DMS114 treated with DMSO at 0.1 percent for 48 hours (cell line): ENCODE results near the gene DHRS11.

ENCODE experiments used
- DNase-seq: peaks from one replicate; lab custom pipeline; 2025; ENCODE audit not compliant: unreplicated experiment; lab: John Stamatoyannopoulos, UW

Gene DHRS11

DNA sequence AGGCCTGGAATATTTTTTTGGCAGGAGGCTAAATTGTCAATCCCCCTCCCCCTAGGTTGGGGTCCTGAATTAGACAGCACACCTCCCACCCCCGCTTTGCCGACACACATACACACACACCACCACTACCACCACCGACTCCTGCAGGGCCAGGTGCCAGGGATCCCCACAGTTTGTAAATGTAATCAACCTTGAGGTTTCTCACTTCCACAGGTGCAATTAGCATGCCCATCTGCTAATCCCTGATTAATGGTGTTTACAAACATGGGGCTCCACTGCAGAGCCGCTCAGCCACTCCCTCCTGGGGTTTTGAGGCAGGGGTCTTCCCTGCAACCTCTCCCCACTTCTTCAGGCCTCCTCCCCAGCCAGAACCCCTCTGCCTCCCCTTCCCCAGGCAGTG lies 21.5 kb downstream of the DHRS11 start:
- DNase-seq: no peak

DNA sequence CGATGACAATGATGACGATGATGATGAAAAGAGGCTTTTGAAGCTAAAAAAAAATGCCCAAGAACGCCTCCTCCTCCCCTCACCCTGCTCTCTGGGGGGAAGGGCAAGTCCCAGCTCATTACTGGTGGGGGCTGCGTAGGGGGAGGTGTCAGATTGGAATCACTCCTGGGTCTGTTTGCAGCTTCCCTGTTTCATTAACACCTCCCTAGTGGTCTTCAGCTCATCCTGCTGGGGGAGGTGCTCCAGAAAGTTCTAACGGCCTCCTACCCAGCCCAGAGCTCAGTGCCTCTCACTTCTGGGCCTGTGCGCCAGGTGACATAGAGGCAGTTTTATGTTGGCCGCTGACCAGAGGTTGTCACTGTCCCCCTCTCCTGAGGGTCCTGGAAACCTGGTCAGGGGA lies 22.4 kb downstream of the DHRS11 start:
- DNase-seq: no peak

DNA sequence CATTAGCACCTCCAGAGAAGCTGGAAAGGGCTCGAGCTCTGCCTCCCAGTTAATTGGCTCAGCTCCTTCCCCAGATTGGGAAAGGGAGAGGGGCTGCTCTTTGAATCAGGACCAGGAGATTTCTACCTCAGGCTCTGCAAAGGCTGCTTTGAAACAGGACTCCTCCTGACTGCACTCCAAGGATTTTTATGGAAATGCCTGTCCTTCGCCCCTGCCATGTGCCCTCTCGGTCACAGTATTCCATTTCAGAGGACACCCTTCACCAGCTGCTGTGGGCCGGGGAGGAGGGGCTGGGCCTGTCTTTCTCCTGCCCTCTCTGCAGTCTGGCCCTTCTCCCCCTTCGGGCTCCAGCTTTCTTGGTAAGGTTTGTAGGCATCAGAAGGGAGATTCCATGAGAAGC lies 23.3 kb downstream of the DHRS11 start:
- DNase-seq: no peak

DNA sequence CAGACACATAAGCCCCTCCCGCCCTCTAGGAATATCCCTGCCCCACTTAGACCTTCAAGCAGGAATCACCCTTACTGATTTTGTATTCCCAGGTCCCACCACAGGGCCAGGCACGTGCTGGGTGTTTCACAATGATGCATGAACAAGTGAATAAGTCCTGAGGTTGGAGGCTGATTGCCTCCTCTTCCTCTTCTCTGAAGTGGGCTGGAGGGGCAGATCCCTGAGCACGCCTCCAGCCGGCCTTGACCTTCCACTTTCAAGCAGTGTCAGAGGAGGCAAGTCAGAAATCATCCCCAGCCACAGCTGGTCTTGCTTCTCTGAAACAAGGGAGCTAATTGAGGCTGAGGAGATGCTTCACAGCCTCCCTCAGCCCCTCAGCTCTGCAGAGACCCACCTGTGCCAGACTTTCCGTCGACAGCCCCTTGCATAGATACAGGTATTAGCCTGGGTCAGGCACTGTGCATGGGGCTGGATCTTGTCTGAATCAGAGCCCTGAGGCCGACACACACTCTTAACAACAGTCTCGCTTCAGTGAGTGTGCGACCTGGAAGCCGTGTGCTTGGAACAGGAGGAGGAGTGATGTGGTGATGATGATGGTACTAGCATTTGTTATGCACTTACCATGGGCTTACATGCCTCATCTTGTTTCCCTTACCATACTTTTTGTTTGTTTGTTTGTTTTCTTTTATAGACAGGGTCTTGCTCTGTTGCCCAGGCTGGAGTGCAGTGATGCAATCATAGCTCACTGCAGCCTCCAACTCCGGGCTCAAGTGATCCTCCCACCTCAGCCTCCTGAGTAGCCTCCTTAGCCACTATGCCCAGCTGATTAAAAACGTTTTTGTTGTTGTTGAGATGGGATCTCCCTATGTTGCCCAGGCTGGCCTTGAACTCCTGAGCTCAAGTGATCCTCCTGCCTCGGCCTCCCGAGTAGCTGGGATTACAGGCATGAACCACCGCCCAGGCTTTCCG lies 24.7 kb downstream of the DHRS11 start:
- no peak for DNase-seq

DNA sequence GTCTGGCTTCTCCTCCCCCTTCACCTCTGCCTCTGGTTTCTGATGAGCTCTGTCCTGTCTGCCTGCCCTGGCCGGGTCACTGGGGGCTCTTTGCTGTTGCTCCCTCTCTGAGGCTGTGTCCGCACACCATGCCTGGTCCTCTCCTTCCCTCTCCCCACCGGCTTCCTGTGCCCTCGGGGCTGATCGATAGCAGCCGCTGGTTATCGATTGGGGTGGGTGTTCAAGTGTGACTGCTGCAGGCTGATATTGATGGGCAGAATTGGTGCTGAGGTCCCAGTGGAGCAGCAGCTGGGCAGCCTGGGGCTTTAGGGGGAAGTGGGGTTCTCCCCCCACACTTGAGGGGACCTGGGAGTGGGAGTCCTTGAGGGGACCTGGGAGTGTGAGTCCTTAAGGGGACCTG lies 26.1 kb downstream of the DHRS11 start:
- no peak for DNase-seq

DNA sequence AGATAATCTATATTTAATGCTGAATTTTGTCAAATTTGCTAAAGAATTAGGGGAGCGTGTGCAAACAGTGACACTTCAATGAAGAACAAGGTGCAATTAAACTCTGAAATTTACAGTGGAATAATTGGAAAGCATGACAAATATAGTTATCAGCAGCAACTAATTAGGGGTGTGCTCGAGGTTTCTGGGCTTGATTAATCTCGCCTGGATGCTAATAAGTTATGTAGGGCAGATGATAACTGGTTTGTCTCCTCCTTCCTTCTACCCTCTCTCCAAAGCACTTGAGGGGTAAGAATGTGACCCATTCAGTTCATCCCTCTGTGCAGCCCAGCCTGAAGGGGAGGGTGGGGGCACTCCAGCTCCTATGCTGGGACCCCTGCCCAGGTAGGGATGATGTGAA lies 31.6 kb downstream of the DHRS11 start:
- no peak for DNase-seq

DNA sequence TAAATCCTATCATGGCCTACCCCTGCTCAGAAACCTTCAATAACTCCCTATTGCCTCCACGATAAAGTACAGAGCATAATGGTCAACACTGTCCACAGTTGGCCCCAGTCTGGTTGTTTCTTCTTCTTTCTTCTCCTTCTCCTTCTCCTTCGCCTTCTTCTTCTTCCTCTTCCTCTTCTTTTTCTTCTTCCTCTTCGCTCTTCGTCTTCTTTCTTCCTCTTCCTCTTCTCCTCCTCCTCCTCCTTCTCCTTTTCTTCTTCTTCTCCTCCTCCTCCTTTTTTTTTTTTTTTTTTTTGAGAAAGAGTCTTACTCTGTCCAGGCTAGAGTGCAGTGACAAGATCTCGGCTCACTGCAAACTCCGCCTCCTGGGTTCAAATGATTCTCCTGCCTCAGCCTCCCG lies 33.5 kb downstream of the DHRS11 start:
- no peak for DNase-seq

DNA sequence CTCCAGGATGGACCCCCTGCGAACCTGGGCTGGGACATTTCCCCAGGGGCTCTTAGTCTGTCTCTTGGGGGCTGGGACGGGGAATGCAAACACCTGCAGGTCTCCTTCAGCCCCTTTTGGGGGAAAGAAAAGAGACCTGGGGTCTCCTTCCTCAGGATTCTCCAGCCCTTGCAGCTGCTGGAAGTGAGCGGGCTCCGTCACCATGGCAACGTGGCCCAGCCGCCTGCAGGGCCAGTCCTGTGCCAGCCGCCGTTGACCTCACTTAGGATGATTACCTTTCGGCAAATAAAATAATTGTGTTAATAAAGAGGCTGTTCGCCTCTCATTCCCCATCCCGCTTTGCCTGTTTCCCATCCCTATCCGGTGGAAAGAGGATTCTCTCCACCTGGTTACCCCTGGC lies 35.4 kb downstream of the DHRS11 start:
- DNase-seq: no peak

DNA sequence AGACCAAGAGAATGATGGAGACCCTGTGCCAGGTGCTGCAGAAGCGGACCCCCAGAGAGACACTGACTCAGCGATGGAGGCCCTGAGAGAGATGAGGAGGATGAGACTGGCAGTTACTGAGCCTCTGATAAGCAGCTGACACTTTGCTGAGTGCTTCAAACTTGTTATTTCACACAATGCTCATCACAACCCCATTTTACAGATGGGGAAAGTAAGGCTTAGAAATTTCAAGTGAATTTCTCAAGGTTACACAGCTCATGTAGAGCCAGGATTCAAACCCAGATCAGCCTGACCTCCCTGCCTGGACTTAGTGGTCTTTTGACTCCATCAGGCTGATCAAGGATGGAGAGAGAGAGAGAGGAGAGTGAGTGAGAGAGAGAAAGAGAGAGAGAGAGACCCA lies 36.9 kb downstream of the DHRS11 start:
- no peak for DNase-seq

DNA sequence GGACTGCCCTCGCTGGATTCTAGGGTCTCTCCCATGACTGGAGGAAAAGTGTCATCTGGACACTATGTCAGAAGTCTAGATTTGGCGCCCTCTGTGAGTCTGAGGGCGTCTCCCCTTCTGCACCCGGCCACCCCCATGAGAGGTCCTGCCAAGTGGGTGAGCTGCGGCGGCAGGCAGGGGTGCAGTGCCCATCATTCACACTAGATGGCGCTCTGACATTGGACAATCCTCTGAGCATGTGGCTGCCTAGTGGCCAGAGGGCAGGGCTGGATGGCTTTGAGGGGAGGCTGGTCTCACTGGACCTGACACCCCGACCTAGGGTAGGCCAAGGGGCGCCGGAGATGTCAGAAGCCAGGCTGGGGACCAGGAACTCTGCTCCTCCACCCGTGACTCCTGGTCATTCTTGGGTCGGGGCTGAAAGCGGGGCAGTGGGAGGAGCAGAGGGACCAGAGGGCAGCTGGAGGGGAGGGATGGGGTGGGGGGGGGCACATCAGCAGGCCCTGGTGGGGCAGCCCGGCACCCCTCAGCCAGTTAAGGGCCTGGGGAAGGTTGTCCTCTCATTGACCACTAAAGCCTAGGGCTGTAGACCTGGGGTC lies 37.7 kb downstream of the DHRS11 start:
- DNase-seq: peak; percentile 47

DNA sequence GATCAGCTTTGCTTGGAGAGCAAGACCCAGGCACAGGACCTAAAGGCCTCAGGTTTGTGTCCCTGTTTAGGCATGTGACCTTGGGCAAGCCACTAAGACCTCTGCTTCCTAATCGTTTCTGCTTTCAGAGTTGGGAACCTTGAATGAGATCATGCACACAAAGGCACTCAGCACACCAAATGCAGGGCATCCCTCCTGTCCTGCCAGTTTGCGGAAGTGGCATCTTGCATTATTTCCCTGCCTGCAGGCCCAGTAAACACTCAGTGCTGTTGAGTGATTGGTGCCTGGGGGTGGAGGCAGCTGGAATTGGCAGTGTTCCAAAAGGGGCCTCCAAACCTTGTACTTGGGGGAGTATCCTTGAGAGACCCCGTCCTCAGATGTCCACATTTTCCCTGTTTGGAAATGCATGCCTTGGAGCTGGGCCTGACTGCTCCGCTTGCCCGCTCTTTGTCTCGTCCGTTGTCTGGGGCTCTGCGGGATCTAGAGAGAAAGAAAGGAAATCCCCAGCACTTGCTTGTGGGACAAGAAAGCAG lies 38.4 kb downstream of the DHRS11 start:
- no peak for DNase-seq

DNA sequence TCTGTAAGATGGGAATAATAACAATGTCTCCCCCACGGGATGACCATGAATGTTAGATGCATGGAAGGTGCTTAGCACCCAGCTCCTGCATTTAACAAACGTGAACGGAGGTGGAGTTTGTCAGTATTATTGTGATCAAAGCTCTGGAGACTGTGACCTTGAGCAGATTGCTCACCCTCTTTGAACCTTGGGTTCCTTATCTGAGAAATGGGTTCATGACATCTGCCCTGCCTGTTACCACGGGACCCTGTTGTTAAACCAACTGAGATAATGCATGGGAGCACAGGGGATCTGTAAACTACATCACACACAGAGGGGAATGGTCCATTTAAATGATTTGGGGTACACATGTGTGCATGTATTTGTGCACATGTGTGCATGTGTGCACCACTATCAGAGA lies 39.3 kb downstream of the DHRS11 start:
- DNase-seq: no peak

DNA sequence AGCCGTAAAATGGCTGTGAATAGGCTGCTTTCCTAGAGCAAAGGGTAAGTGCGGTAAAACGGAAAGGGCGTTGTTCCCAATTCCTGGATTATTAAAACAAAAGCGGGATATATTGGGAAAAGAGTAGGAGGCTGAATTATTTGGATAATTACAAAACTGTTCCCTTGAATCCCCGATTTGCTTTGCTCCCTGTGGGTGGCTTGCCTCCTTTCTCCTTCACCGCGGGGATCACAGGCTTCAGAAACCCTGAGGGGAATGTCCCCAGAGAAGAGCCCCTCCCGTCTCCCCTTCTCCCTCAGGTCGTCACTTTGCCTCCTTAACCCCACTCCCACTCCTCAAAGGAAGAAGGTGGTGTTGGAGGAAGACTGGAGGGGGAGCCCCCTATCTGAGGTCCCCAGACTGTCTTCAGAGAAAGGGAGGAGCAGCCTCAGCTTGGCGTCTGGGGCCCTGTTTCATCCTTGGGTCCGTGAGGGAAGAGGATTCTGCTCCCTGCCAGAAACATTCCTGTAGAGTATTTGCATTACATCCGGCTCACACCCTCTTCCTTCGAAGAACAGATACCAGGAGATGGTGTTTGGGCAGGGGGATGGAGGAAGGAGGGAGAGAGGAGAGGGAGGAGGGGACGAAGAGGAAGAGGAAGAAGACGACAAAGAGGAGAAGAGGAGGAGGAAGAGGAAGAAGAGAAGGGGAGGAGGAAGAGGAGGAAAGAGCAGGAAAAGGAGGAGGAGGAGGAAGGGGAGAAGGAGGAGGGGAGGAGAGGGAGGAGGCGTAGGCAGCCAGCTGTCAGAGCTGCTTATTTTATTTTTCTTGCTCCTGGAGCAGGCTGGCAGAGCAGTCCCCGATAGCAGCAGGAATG lies 41.5 kb downstream of the DHRS11 start:
- DNase-seq: no peak

DNA sequence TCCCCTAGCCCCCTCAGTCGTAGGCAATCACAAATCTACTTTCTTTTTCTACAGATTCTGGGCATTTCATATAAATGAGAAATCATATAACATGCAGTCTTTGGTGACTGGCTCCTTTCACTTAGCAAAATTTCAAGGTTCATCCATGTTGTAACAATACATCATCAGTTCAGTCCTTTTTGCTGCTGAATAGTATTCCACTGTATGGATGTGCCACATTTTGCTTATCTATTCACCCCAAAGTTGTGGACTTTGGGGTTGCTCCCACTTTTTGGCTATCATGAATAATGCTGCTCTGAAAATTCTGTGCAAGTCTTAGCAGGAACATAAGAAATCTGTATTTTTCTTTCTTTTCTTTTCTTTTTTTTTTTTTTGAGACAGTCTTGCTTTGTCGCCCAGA lies 48.7 kb downstream of the DHRS11 start:
- no peak for DNase-seq

DNA sequence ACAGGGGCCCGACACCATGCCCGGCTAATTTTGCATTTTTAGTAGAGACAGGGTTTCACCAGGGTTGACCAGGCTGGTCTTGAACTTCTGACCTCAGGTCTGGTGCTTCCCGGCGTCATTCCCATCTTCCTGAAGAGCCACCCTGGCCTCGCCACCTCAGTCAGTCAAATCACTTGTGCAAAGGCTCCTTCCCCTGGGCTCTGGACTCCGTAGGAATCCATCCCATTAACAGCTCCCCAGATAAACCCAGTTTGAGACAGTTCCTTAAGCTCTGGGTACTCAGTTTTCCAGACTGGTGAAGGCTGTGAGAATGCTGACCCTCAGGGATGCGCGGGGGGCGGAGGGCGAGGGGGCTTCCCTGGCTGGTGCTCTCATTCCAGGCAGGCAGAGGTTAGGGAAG lies 49.2 kb downstream of the DHRS11 start:
- DNase-seq: no peak

DNA sequence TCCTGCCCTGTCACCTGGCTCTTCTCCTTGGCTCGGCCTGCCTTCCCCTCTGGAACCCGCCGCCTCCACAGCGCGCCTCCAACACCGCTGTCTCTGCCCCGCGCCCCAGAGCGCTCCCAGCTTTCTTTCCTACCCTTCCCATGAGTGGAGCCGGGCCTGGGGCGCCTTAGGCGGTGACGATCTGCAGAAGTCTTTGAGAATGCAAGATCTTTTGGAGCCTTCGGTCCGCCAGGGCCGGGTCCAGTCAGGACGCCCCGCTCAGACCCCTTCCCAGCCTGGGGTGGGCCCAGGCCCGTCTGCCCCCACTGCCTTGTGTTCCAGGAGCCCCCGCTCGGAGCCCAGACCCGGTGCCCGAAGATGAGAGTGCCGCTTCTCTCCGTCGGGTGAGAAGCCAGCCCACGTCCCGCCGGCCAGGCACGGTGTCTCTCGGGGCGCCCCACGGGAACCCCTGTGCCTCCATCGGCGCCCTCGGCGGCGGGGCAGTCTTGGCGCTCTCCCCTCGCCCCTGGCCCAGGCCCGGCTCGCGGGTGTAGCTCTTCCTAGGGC lies 49.7 kb downstream of the DHRS11 start:
- no peak for DNase-seq

DNA sequence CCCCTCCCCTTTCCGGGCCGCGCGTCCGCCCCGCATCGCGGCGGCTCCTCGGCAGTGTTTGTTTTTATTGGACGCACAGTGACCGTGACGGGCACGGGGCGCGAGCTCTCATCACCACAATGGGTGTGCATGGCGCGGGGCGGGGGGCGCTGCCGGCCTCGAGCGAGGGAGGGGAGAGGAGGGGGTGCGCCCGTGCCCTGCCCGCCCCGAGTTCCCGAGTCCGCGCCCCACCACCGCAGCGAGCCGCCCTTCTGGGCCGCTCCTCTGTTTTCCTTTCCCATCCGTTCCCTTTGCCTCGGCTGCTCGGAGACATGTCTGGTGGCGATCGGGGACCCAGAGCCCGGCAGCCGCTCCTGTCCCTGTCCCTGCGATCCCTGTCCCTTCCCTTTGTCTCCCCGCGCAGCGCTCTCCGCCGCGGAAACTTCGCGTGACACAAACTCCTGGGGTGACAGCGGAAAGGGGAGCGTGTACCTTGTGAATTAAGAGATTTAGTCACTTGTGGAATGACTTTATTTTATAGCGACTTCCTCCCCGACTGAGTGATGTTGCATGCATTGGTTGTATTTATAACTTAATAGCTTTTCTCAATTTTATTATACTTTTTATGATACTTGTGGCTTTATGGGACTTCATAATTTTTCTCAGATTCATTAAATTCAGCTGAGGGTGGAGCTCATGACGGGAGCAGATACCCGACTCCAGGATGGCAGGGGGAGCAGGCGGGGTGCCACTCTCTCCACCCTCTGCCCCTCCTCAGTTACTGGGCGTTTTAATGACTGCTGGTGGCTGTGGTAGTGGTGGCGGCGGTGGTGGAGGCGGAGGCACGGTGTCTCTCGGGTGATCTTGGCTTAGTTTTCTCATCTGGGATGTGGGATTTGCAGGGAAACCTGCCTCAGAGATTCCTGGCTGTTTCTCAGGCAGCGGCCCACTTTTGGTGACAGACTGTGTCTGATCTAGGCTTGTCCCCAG lies 50.5 kb downstream of the DHRS11 start:
- no peak for DNase-seq

DNA sequence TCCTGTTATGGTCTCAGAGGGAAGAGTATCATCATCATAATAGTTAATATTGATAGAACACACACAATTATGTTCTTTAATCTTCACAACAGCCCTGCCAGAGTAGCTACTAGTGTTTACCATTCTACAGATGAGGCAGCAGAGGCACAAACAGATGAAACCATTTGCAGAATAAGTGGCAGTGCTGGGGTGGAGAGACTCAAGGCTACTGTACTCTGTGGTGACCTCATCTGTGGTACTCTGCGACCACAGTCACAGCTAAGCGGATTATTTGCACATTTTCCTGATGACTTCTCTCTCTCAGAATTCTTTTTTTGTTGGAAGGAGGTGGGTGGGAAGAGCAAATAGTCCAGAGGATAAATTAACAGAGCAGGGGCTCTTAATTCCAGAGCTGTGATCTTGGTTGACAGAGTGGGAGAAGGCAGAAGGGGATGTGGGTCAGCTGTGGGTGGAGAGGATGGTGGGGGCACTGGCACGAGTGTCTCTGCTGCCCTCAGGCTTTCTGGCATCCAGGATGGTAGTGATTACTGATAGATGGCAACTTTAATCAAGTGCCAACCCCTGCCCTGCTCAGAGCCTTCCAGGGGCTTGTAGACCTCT lies 51.5 kb downstream of the DHRS11 start:
- no peak for DNase-seq

DNA sequence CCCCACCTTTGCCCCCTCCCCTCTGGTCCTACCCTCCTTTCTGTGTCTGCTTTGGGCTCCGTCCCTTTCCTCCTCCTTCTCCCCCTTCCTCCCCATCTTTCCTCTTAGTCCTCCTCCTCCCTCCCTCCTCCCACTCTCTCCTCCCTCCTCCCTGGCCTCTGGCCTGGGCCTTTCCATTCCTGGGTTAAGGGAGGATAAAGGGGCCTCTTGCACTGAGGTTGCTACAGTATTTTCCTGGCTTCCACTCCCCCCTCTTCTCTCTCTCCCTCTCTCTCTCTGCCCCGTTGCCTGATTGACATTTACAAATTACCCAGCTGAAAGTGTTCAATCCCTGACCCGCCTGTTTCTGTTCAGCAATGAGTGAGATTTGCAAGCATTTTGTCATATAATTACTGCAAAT lies 53.7 kb downstream of the DHRS11 start:
- no peak for DNase-seq

DNA sequence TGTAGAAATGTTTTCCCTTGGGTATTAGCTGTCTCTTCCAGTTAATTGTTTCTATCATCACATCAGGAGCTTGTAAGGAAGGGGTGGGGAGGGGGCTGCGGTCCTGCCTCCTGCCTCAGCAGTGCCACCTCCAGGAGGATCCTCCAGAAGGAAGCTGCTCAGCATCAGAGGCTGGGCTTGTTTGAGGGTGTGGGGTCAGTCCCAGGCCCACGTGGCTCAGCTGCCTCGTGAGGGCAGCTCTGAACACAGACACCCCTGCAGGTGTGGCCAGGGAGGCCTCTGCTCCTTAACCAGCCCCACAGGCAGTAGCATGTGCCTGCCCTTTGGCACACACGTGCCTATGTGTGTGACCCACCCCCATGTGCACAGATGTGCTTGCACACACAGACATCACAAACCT lies 56.0 kb downstream of the DHRS11 start:
- DNase-seq: no peak
